Stimulated activated CD8-positive, alpha-beta memory T cell treated with anti-CD3 and anti-CD28 coated beads, Interleukin-12 subunit alpha, Interleukin-12 subunit beta, amount 100 ng/mL, for 4 hours (primary cell): ENCODE results near the gene KLRC1.
"Not testable (repeated sequence)": the region's sequence is repeated elsewhere in the genome, so short reads cannot be mapped to it uniquely, and the experiment has no call there.

Experiments
- DNase-seq: peaks from one replicate; pipeline ENCODE4 v3.0.0-alpha.2; 2020; ENCODE audit warnings: low read depth

The KLRC1 gene

GRCh38 chr12:10420334-10420733, 32.8 kb downstream of the KLRC1 start, which contains the start of gene KLRC3:
Gene KLRC3, minus strand, starts transcription at chr12:10420595. Its CDS starts 45 bp downstream, at chr12:10420550.
- not testable (repeated sequence) for DNase-seq

DNA sequence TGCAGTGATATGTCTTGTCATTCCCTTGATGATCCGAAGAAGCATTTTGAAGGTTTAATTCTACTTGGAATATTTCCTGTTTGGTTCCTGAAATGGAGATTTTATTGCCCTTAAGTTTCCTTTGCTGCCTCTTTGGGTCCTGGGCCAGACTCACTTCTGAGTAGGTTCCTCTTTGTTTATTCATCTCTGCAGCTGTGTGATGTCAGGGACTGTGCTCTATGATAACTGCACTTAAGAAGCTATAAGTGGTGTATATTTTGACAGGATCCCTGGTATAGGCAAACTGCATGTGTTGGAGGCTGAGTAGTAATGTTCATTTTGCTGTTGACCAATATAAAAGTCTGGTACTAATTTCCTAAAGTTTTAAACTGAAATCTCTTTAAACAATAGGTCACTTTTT, 43.8 kb downstream of the KLRC1 start, which contains the start of gene KLRC4:
Gene KLRC4 (minus strand): TSS at position 366 of the 400 bp plus-strand sequence. CDS start 182 bp downstream, at position 184.
- no peak for DNase-seq

GRCh38 chr12:10408842-10409241, 44.3 kb downstream of the KLRC1 start:
- no peak for DNase-seq

GRCh38 chr12:10406725-10407124, 46.5 kb downstream of the KLRC1 start:
- DNase-seq, result no peak

DNA sequence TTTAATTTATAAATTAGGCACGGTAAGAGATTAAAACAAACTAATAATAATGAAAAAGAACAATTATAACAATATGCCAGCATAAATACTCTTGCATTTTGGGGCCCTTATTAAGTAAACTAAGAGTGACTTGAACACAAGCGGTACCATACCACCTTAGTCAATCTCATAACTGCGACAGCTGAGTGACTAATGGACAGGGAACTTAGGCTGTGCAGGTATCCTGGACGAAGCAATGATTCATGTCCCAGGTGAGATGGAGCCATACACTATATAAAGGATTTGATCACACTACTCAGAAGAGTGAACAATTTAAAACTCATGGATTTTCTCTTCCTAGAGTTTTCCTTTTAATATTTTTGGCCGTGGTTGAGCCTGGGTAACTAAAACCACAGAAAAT, 47.9 kb downstream of the KLRC1 start:
- no peak for DNase-seq

GRCh38 chr12:10404798-10405197, 48.4 kb downstream of the KLRC1 start:
- no peak for DNase-seq

GRCh38 chr12:10400829-10401228, 52.3 kb downstream of the KLRC1 start:
- DNase-seq, result no peak

DNA sequence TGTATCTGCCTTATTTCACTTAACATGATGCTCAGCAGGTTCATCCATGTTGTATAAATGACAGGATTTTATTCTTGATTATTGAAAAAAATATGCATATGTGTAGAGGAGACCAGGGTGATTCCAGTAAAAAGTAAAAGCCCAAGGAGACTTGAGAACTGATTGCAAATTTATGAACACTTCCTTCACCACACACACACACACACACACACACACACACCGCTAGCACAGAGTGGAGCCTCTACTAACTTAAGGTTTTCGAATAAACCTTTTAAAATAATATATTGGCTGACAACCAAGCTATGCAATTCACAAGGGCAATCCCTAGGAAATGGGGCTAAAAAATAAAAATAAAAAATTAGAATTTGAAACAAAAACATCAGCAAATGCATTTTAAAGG, 55.0 kb downstream of the KLRC1 start:
- DNase-seq, result no peak

DNA sequence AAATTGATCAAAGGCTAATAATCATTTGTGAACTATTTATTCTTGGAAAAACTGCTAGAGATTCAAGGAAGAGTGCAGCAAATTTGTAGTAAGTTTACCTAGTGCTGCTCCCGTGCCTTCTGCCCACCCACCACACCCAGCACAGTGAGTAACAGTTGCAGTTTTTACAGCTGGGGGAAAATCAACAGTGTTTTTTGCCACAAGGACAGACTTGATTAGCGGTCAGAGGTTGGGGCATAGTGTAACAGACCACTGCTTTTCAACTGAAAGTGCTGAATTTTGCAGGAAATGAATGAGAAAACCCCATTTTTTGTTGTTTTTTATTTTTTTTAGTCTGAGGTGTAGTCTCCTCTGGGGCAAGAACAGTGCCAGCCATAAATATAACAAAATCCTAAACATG, 55.9 kb downstream of the KLRC1 start:
- no peak for DNase-seq

- not testable (repeated sequence) for DNase-seq
These were observed 57.0 kb downstream of the KLRC1 start for GRCh38 chr12:10396176-10396575.
